Mesothelial cell of epicardium (in vitro differentiated cells): ENCODE data around the gene TUBB. TPM values are rescaled to one million over a fixed set of nuclear protein-coding genes. Genes with fewer than 3 reads are reported as not detected.

Experiments used
- DNase-seq, 2 experiments: peaks; one replicate each; pipeline ENCODE4 v3.0.0; 2021; ENCODE audit warnings: low spot score in 2 of 2; ENCODE audit not compliant: unreplicated experiment in 2 of 2
- H3K27ac Mint-ChIP-seq: 2 replicates; pipeline ENCODE4 v1.8.0; 2021; ENCODE audit warnings: mixed read lengths
- H3K27me3 Mint-ChIP-seq: 2 replicates; pipeline ENCODE4 v1.8.0; 2021; ENCODE audit warnings: low read depth, mixed read lengths
- H3K36me3 Mint-ChIP-seq: 2 replicates; pipeline ENCODE4 v1.8.0; 2021; ENCODE audit warnings: mixed read lengths
- H3K4me1 Mint-ChIP-seq: 2 replicates; pipeline ENCODE4 v1.8.0; 2021; ENCODE audit warnings: mixed read lengths
- H3K4me3 Mint-ChIP-seq: 2 replicates; pipeline ENCODE4 v1.8.0; 2021; ENCODE audit warnings: mild to moderate bottlenecking, moderate library complexity, mixed read lengths
- H3K9me3 Mint-ChIP-seq: 2 replicates; pipeline ENCODE4 v1.8.0; 2021; ENCODE audit warnings: mixed read lengths
- total RNA-seq: library from RNA; stranded (reverse); gene quantifications from 3 replicates; pipeline ENCODE4 v1.2.1, GENCODE V29; 2021
- TF ChIP-seq, protein P1 (sequence below): fragments of 200-600 bp; sonication (generic); IDR thresholded peaks from one replicate; pipeline ENCODE4 v1.5.0; 2021; ENCODE audit warnings: antibody characterized with exemption; ENCODE audit not compliant: unreplicated experiment

TUBB gene
- total RNA-seq, 1 donor from 2014 or later: 1,094 TPM

DNA sequence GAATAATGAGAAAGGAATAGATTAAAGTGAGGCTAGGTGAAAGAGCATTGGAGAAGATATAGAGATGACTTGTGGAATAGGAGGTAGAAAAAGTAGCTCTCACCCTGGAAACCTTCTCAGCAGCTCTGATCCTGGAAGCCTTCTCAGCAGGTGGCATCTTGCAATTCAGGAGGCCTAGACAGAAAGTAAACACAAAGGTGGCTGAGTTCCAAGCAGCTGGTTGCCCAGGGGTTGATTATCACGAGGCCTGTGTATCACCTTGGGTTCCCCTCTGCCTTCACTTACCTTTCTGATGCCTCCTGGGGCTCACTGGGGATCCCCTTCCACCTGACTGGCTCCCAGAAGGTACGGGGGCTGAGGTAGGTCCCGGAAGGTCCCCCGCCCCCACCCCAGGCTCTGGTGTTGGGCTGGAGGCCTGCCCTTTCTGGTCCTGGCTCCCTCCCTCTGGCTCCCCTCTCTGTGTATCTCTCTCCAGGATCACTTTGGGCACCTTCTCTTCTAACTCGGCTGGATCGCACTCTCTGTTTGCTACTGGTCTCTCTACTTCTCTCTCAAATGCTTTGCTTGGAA is 12.8 kb upstream of the TUBB start:
- Mint-ChIP-seq H3K27me3 (no peaks in the 10 kb centered on the region), H3K9me3 (no peaks in the 10 kb centered on the region), H3K36me3 (peaks cover 69% of the 10 kb centered on the region), H3K27ac (no peak overlapping the region), H3K4me1 (no peaks in the 10 kb centered on the region), H3K4me3 (no peak overlapping the region)
- TF ChIP-seq, protein P1, sequence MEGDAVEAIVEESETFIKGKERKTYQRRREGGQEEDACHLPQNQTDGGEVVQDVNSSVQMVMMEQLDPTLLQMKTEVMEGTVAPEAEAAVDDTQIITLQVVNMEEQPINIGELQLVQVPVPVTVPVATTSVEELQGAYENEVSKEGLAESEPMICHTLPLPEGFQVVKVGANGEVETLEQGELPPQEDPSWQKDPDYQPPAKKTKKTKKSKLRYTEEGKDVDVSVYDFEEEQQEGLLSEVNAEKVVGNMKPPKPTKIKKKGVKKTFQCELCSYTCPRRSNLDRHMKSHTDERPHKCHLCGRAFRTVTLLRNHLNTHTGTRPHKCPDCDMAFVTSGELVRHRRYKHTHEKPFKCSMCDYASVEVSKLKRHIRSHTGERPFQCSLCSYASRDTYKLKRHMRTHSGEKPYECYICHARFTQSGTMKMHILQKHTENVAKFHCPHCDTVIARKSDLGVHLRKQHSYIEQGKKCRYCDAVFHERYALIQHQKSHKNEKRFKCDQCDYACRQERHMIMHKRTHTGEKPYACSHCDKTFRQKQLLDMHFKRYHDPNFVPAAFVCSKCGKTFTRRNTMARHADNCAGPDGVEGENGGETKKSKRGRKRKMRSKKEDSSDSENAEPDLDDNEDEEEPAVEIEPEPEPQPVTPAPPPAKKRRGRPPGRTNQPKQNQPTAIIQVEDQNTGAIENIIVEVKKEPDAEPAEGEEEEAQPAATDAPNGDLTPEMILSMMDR: no peak
- DNase-seq: no peak

DNA sequence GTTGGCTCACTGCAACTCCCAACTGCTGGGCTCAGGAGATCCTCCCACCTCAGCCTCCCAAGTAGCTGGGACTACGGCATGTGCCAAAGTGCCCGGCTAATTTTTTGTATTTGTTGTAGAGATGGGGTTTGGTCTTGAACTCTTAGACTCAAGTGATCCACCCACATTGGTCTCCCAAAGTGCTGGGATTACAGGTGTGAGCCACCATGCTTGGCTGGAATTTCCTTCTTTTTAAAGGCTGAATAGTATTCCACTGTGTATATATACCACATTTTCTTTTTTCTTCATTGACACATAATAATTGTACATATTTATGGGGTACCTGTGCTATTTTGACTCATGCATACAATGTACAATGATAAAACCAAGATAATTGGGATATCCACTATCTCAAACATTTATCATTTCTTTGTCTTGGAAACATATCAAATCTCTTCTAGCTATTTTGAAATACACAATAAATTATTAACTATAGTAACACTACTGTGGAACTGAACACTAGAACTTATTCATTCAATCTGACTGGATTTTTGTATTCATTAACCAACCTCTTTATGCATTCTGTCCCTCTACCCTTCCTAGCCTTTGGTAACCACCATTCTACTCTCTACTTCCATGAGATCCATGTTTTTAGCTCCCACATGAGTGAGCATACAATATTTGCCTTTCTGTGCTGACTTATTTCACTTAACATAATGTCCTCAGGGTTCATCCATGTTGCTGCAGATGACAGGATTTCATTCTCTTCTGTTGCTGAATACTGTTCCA is 10.9 kb upstream of the TUBB start:
- H3K27ac Mint-ChIP-seq: no peak overlapping the region
- H3K27me3 Mint-ChIP-seq: no peaks in the 10 kb centered on the region
- no peak for DNase-seq
- peaks cover 70% of the 10 kb centered on the region for H3K36me3 Mint-ChIP-seq
- TF ChIP-seq, protein P1: no peak
- no peaks in the 10 kb centered on the region for H3K4me1 Mint-ChIP-seq
- no peak overlapping the region for H3K4me3 Mint-ChIP-seq
- H3K9me3 Mint-ChIP-seq: no peaks in the 10 kb centered on the region

DNA sequence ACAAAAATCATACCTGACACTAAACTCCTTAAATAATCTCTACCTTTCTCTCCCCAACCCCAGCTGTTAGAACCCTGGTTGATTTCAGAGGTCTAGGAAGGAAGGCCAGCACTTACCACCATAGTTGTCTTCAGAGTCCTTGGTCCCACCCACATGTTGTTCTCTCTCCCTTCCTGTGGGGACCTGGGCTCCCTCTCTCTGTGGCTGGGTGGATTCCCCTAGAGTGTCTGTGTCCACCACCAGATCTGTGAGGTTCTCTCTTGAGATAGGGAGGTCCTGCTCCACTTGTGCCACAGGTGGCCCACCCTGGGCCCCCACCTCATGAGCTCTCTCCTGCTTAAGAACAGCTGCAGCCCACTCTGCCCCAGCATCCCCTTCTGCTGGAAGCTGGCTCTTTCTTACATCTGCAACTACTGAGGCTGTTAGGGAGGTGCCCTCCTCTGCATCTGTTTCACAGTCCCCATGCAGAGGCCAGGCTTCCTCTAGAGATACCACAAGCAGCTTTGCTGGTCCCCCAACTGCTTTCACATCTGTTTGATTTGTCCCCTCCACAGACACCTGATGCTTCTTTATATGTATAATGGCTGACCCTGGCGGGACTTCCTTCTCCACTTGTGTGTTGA is 8.3 kb upstream of the TUBB start:
- H3K36me3 Mint-ChIP-seq: peaks cover 56% of the 10 kb centered on the region
- H3K9me3 Mint-ChIP-seq: no peaks in the 10 kb centered on the region
- no peak overlapping the region for H3K27ac Mint-ChIP-seq
- H3K4me3 Mint-ChIP-seq: no peak overlapping the region
- TF ChIP-seq, protein P1: no peak
- H3K27me3 Mint-ChIP-seq: no peaks in the 10 kb centered on the region
- peaks cover 5% of the 10 kb centered on the region for H3K4me1 Mint-ChIP-seq
- DNase-seq: no peak

DNA sequence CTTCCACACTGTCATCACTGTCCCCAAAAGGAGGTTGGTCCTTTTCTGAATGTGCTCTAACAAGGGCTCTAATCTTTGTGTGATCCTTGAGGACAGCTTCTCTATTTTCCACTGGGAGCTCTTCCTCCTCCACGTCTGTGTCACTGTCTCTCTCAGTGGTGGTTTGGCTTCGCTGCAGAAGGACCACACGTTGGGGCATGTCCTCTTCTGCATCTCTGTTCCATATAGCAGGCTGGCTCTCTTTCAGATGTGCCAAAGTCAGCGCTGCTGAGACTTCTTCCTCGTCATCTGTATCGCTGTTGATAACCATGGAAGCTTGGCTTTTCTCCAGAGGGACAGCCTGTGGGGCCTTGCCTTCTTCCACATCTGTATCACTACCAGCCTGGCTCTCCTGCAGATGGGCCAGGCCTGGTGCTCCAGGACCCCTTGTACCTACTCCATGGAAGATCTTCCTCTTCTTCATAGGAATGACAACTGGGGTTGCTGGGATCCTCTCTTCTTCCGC is 7.7 kb upstream of the TUBB start:
- Mint-ChIP-seq H3K9me3 (no peaks in the 10 kb centered on the region), H3K4me1 (peaks cover 8% of the 10 kb centered on the region), H3K27me3 (no peaks in the 10 kb centered on the region), H3K27ac (no peak overlapping the region), H3K4me3 (no peak overlapping the region), H3K36me3 (peaks cover 53% of the 10 kb centered on the region)
- no peak for DNase-seq
- TF ChIP-seq, protein P1: no peak

DNA sequence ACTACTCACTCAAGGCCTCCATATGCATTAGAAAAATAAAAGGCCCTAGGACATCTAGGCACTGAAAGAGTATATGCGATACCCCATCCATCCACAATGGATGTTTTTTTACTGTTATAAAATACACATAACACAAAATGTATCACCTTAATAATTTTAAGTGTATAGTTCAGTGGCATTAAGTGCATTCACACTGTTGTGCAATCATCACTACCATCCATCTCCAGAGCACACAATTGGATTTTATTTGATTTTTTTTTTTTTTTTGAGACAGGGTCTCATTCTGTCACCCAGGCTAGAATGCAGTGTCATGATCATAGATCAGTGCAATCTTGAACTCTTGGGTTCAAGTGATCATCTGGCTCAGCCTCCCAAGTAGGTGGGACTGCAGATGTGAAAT is 5.9 kb upstream of the TUBB start:
- Mint-ChIP-seq H3K4me3 (no peak overlapping the region), H3K9me3 (no peaks in the 10 kb centered on the region), H3K27me3 (no peaks in the 10 kb centered on the region), H3K36me3 (peaks cover 43% of the 10 kb centered on the region), H3K4me1 (peaks cover 18% of the 10 kb centered on the region), H3K27ac (no peak overlapping the region)
- no peak for DNase-seq
- TF ChIP-seq, protein P1: no peak
